ENCODE measurements around the gene CAPZA1. TPM values are rescaled to one million over a fixed set of nuclear protein-coding genes. Genes with fewer than 3 reads are reported as not detected.

CAPZA1 gene
- total and polyA plus RNA-seq, 2 of the 8 experiments (the other 6 are each of a cell fraction or from before 2014, with no cell fraction given) = 48.9 to 107 TPM

GRCh38 chr1:112694363-112694929 is 74.8 kb downstream of the CAPZA1 start:
- no peak overlapping the region for H2AK5ac ChIP-seq (ENCODE audit: low read depth, low read length)
- no peak overlapping the region for H4K91ac ChIP-seq (replicated peaks; ENCODE audit: insufficient read length, low read length)
- H3K27ac ChIP-seq (ENCODE audit: low read depth, low read length) = no peak overlapping the region
- WGBS, 2 experiments (ENCODE audit: extremely low coverage in 1 of 2, insufficient coverage in 1 of 2, insufficient read length in 1 of 2, insufficient replicate concordance in 2 of 2, low coverage in 1 of 2, low lambda C conversion rate in 2 of 2, missing lambda C conversion rate in 1 of 2) = 92% methylated on average over 15 of the region's 15 CpGs; no CpG with 5 or more reads in 1 of the 2 experiments
- H3K4me2 ChIP-seq (ENCODE audit: insufficient read depth in 1 of 2, low read depth in 2 of 2, low read length in 2 of 2) = no peak overlapping the region
- ChIA-PET POLR2A (ENCODE audit: partially characterized antibody) (interaction anchor here (3.4 to 6.8 kb wide), 2 partner anchors 9 to 21 kb away, joined by 23 to 76 read pairs; partner anchors contain the start of gene MOV10), CTCF (ENCODE audit: partially characterized antibody) (interaction anchor here (1.2 kb wide), 1 partner anchor 9 kb away, joined by 7 read pairs; no protein-coding TSS in a partner anchor)
- H4K20me1 ChIP-seq (replicated peaks in 1 of 2; ENCODE audit: control insufficient read depth in 1 of 2, insufficient read depth in 2 of 2, low read length in 2 of 2) = peaks cover 2 to 16% of the 10 kb centered on the region in 2 experiments
- FAIRE-seq (no peak), DNase-seq (ENCODE audit: low read depth in 1 of 2, low spot score in 2 of 2) (no peak)
- H2BK20ac ChIP-seq (ENCODE audit: low read length) = no peak overlapping the region
- no peak overlapping the region for H2BK5ac ChIP-seq (ENCODE audit: low read depth, low read length)
- no peak overlapping the region for H2AFZ ChIP-seq (ENCODE audit: low read length)
- H3K27me3 ChIP-seq (replicated peaks in 1 of 4; ENCODE audit: control insufficient read depth in 3 of 4, extremely low read depth in 1 of 4, insufficient read depth in 3 of 4, low read length in 3 of 4) = peaks cover 0 to 2% (median 0%) of the 10 kb centered on the region in 4 experiments; a peak in 1 of 7 replicates
- H3K79me1 ChIP-seq (ENCODE audit: low read depth, low read length) = no peaks in the 10 kb centered on the region
- no peak overlapping the region for H3K9ac ChIP-seq (replicated peaks in 1 of 4; ENCODE audit: extremely low read depth in 1 of 4, low read depth in 3 of 4, low read length in 3 of 4)
- H3K18ac ChIP-seq (ENCODE audit: extremely low read depth, low read length) = no peak overlapping the region
- no peak overlapping the region for H4K5ac ChIP-seq (ENCODE audit: insufficient read length, low read depth, low read length)
- H3K4me3 ChIP-seq (ENCODE audit: extremely low read depth in 1 of 4, insufficient read depth in 2 of 4, low read depth in 3 of 4, low read length in 4 of 4) = no peak overlapping the region
- peaks cover 0 to 13% (median 5%) of the 10 kb centered on the region in 4 experiments; a peak in 4 of 7 replicates for H3K4me1 ChIP-seq (replicated peaks in 1 of 4; ENCODE audit: control insufficient read depth in 3 of 4, insufficient read depth in 4 of 4, low read length in 3 of 4)
- H3K14ac ChIP-seq (ENCODE audit: insufficient read length) = no peak overlapping the region
- no peak overlapping the region for H3K56ac ChIP-seq (replicated peaks; ENCODE audit: insufficient read length, low read depth, low read length)
- no peaks in the 10 kb centered on the region for H3K9me3 ChIP-seq (ENCODE audit: insufficient read depth in 2 of 2, low read depth in 1 of 2, low read length in 1 of 2)
- peaks cover 22 to 56% (median 32%) of the 10 kb centered on the region in 4 experiments for H3K36me3 ChIP-seq (ENCODE audit: control insufficient read depth in 2 of 4, insufficient read depth in 4 of 4, low read length in 3 of 4)
- no peak overlapping the region for H2BK15ac ChIP-seq (ENCODE audit: low read length)
- no peak overlapping the region for H4K8ac ChIP-seq (ENCODE audit: extremely low read depth, insufficient read depth, low read length)
- H2BK12ac ChIP-seq (ENCODE audit: low read depth, low read length) = no peak overlapping the region
- H3K23me2 ChIP-seq (ENCODE audit: low read depth, low read length) = no peaks in the 10 kb centered on the region
- H2BK120ac ChIP-seq (replicated peaks; ENCODE audit: low read depth, low read length) = no peak overlapping the region
- no peaks in the 10 kb centered on the region for H3K79me2 ChIP-seq (ENCODE audit: control insufficient read depth in 1 of 2, insufficient read depth in 2 of 2, low read length in 2 of 2)
- H3K23ac ChIP-seq (ENCODE audit: insufficient read length) = no peak overlapping the region
- H3K4ac ChIP-seq (replicated peaks; ENCODE audit: insufficient read length, low read depth, low read length) = no peak overlapping the region
- TF ChIP-seq ATF2 (IDR thresholded peaks at IDR 0.05; ENCODE audit: low read length) (no peak), SIX5 (IDR thresholded peaks at IDR 0.05; ENCODE audit: low read depth, low read length) (no peak), SIRT6 (IDR thresholded peaks at IDR 0.05; ENCODE audit: low read length) (no peak), POLR2A (IDR thresholded peaks at IDR 0.05; ENCODE audit: control extremely low read depth in 1 of 2, low read depth in 2 of 2, low read length in 2 of 2) (no peak), JUND (IDR thresholded peaks at IDR 0.05; ENCODE audit: low read length) (no peak), RFX5 (IDR thresholded peaks at IDR 0.05; ENCODE audit: borderline replicate concordance, low read depth, low read length) (no peak), EZH2 (IDR thresholded peaks at IDR 0.05; ENCODE audit: low read depth, low read length, severe bottlenecking) (no peak)
